IPS-20b (cell line): Measurements from ENCODE around the gene RHBDD1.

ENCODE experiments used
- H3K27ac ChIP-seq: one replicate; pipeline ENCODE4 v1.5.1; 2013; ENCODE audit warnings: low read length
- H3K27me3 ChIP-seq: 2 replicates; pipeline ENCODE4 v1.6.1; 2013; ENCODE audit warnings: mild to moderate bottlenecking, low read length, inconsistent platforms; ENCODE audit not compliant: insufficient read depth
- H3K36me3 ChIP-seq: 2 replicates; pipeline ENCODE4 v1.6.1; 2013; ENCODE audit warnings: low read depth, mild to moderate bottlenecking, inconsistent platforms, low read length, moderate library complexity; ENCODE audit not compliant: insufficient read depth
- H3K4me1 ChIP-seq: 2 replicates; pipeline ENCODE4 v1.6.1; 2013; ENCODE audit warnings: mild to moderate bottlenecking, control low read depth, inconsistent platforms, low read length, moderate library complexity; ENCODE audit not compliant: insufficient read depth
- H3K4me3 ChIP-seq: 2 replicates; pipeline ENCODE4 v1.5.1; 2013; ENCODE audit warnings: mild to moderate bottlenecking, low read length, inconsistent platforms
- H3K9ac ChIP-seq: 2 replicates; pipeline ENCODE4 v1.6.1; 2013; ENCODE audit warnings: low read depth, mild to moderate bottlenecking, inconsistent platforms, low read length, moderate library complexity
- H3K9me3 ChIP-seq: 2 replicates; pipeline ENCODE4 v1.6.1; 2013; ENCODE audit warnings: mild to moderate bottlenecking, low read depth, low read length, inconsistent platforms; ENCODE audit not compliant: insufficient read depth

RHBDD1 gene

DNA sequence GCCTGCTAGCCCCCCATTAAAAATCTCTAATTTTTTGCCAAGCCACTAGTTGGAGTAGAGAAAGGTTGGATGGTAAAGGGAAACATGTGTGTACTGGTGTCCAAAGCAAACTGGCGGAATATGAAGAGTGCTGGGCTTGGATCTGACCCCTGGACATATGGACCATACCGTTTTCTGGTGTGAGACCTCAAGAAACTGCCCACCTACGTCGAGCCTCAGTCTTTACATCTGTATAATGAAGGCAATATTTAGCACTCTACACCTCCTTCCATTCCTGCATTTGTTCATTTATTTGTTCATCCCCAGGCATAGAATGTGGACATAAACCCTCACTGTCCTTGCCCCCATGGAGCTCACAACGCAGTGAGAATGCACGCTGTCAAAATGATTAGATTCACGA lies 142.4 kb downstream of the RHBDD1 start:
- Histone ChIP-seq H3K9me3 (no peaks in the 10 kb centered on the region), H3K9ac (no peak overlapping the region), H3K27ac (no peak overlapping the region), H3K4me3 (no peak overlapping the region), H3K4me1 (peaks cover 5% of the 10 kb centered on the region), H3K36me3 (no peaks in the 10 kb centered on the region), H3K27me3 (no peaks in the 10 kb centered on the region)

- H3K27ac ChIP-seq: no peak overlapping the region
- no peaks in the 10 kb centered on the region for H3K9me3 ChIP-seq
- H3K4me1 ChIP-seq: peaks cover 5% of the 10 kb centered on the region
- no peaks in the 10 kb centered on the region for H3K36me3 ChIP-seq
- no peak overlapping the region for H3K4me3 ChIP-seq
- H3K9ac ChIP-seq: no peak overlapping the region
- no peaks in the 10 kb centered on the region for H3K27me3 ChIP-seq
These were observed 143.2 kb downstream of the RHBDD1 start for GRCh38 chr2:226979004-226979403.

GRCh38 chr2:226981791-226982326 lies 146.0 kb downstream of the RHBDD1 start:
- H3K27me3 ChIP-seq: no peaks in the 10 kb centered on the region
- no peak overlapping the region for H3K27ac ChIP-seq
- H3K4me3 ChIP-seq: no peak overlapping the region
- H3K9me3 ChIP-seq: no peaks in the 10 kb centered on the region
- H3K9ac ChIP-seq: no peak overlapping the region
- H3K36me3 ChIP-seq: no peaks in the 10 kb centered on the region
- peaks cover 15% of the 10 kb centered on the region for H3K4me1 ChIP-seq

- Histone ChIP-seq H3K9ac (no peak overlapping the region), H3K27me3 (no peaks in the 10 kb centered on the region), H3K27ac (no peak overlapping the region), H3K4me3 (no peak overlapping the region), H3K9me3 (no peaks in the 10 kb centered on the region), H3K36me3 (no peaks in the 10 kb centered on the region), H3K4me1 (peaks cover 10% of the 10 kb centered on the region; the same call in 1 of the 2 replicates)
These were observed 148.3 kb downstream of the RHBDD1 start for GRCh38 chr2:226983895-226984749.

GRCh38 chr2:226984750-226985582 lies 149.1 kb downstream of the RHBDD1 start:
- H3K4me3 ChIP-seq: no peak overlapping the region
- H3K27ac ChIP-seq: no peak overlapping the region
- H3K36me3 ChIP-seq: no peaks in the 10 kb centered on the region
- H3K9ac ChIP-seq: no peak overlapping the region
- H3K4me1 ChIP-seq: peaks cover 10% of the 10 kb centered on the region; the same call in 1 of the 2 replicates
- no peaks in the 10 kb centered on the region for H3K27me3 ChIP-seq
- no peaks in the 10 kb centered on the region for H3K9me3 ChIP-seq

DNA sequence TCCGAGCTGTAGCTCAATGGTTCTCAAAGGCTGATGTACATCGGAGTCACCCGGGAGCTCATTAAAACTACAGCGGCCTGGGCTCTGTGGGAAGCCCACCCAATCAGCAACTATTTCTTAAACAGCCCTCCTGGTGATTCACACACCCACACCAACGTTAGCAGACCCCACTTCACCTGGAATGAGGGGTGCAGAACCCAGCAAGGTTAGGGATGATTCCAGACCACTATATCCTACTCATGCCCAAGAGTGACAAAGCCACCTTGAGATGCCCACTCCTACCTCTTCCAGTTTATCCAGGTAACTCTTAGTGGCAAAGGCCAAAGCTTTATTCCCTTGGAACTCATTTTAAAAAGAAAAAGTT lies 149.7 kb downstream of the RHBDD1 start:
- Histone ChIP-seq H3K9me3 (no peaks in the 10 kb centered on the region), H3K36me3 (no peaks in the 10 kb centered on the region), H3K27ac (no peak overlapping the region), H3K27me3 (no peaks in the 10 kb centered on the region), H3K4me1 (peaks cover 10% of the 10 kb centered on the region; the same call in 1 of the 2 replicates), H3K4me3 (no peak overlapping the region), H3K9ac (no peak overlapping the region)

GRCh38 chr2:226991663-226992062 lies 155.8 kb downstream of the RHBDD1 start:
- Histone ChIP-seq H3K4me1 (no peaks in the 10 kb centered on the region), H3K9ac (no peak overlapping the region), H3K9me3 (no peaks in the 10 kb centered on the region), H3K4me3 (no peak overlapping the region), H3K27me3 (no peaks in the 10 kb centered on the region), H3K36me3 (peaks cover 5% of the 10 kb centered on the region; the same call in 1 of the 2 replicates), H3K27ac (no peak overlapping the region)

GRCh38 chr2:226993171-226993570 lies 157.3 kb downstream of the RHBDD1 start:
- Histone ChIP-seq H3K9me3 (no peaks in the 10 kb centered on the region), H3K9ac (no peak overlapping the region), H3K27ac (no peak overlapping the region), H3K27me3 (no peaks in the 10 kb centered on the region), H3K4me1 (no peaks in the 10 kb centered on the region), H3K36me3 (peaks cover 5% of the 10 kb centered on the region; the same call in 1 of the 2 replicates), H3K4me3 (no peak overlapping the region)

DNA sequence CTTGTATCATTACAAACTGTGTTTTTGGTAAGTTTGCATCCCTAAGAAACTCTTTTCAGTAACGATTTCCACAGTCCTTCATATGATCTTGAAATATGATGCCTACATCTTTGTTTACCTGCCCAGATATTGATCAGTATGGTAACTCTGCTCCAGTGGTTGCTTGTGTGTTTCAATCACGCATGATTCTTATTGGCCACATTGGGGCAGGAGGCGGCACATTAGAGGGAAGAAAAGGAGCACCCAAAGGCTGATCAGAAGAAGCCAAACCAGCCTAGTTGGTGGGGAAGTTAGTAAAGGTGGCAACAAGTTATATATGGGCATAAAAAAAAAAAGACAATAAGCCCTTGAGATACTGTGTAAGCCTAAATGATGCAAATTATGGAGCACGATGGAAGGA lies 158.9 kb downstream of the RHBDD1 start:
- no peak overlapping the region for H3K4me3 ChIP-seq
- no peak overlapping the region for H3K27ac ChIP-seq
- peaks cover 5% of the 10 kb centered on the region for H3K36me3 ChIP-seq
- no peaks in the 10 kb centered on the region for H3K27me3 ChIP-seq
- no peaks in the 10 kb centered on the region for H3K9me3 ChIP-seq
- no peak overlapping the region for H3K9ac ChIP-seq
- H3K4me1 ChIP-seq: no peaks in the 10 kb centered on the region

DNA sequence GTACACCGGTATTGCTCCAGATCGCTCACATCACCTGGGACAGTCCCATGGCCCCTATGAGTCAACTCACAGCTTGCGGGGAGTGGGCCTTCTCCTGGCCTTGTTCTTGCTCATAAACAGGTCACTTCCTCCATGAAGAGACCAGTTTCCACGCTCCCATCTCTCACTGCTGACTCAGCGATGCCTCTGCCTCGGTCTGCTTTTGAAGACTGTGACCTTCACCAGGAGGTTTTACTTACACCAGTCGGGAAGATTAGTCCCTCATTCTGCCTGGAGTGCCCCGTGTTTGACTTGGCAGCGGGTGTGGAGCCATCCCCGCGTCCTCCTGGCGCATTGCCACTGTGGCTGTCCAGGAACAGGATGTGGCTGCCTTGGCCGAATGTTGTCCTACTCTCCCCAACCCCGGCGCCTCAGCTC lies 159.8 kb downstream of the RHBDD1 start:
- Histone ChIP-seq H3K27ac (no peak overlapping the region), H3K27me3 (no peaks in the 10 kb centered on the region), H3K9ac (no peak overlapping the region), H3K9me3 (peaks cover 2% of the 10 kb centered on the region; the same call in 1 of the 2 replicates), H3K36me3 (peaks cover 5% of the 10 kb centered on the region), H3K4me3 (no peak overlapping the region), H3K4me1 (no peaks in the 10 kb centered on the region)

- no peak overlapping the region for H3K4me3 ChIP-seq
- no peaks in the 10 kb centered on the region for H3K27me3 ChIP-seq
- H3K4me1 ChIP-seq: no peaks in the 10 kb centered on the region
- no peak overlapping the region for H3K27ac ChIP-seq
- H3K9me3 ChIP-seq: peaks cover 3% of the 10 kb centered on the region; the same call in 1 of the 2 replicates
- H3K36me3 ChIP-seq: peaks cover 5% of the 10 kb centered on the region
- no peak overlapping the region for H3K9ac ChIP-seq
These were observed 163.8 kb downstream of the RHBDD1 start for GRCh38 chr2:226999661-227000060.
